HG02885 (cell line): ENCODE data around the gene CCDC38.
A peak's percentile ranks its signal among the peaks of the same experiment; 100 is the strongest.
"Not testable (repeated sequence)": the region's sequence is repeated elsewhere in the genome, so short reads cannot be mapped to it uniquely, and the experiment has no call there.

Source experiments
- ATAC-seq: cut with Tn5 transposase; IDR thresholded peaks from one replicate; pipeline ENCODE4 v1.9.1; 2021; ENCODE audit warnings: mild to moderate bottlenecking; ENCODE audit not compliant: unreplicated experiment, poor library complexity

Gene CCDC38

DNA sequence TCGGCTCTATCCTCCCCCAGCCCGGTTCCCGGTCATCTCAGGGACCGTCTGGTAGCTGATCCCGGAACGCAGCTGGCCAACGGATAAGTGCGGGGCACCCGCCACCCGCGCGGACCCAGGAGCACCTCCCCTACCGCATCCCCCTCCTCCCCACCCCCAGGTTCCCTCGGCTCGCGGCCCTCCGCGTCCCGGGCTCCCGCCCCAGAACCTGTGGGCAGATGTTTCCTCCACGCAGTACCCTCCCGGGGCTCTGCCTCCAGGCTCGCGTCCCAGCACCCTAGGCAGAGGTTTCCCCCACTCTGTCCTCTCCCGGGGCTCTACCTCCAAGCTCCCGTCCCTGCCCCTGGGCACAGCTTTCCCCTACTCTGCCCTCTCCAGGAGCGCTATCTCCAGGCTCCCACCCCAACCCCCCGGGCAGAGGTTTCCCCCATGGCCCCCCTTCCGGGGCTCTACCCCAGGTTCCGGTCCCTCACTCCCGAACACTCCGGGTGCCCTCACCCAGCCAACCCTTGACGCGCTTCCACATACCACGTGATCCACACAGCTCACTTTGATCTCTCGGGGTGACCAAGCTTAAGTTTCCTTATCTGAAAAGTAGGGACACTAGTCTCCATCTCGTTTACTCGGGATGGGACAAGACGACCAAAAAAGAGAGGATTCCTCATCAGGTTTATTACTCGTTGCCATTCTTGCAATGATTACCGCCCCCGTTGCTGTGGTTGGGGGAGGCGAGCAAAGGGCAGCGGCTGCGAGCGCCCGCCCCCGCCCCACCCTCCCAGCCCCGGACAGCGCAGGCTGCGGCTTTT is at the start of gene CCDC38:
CCDC38 (minus strand) TSS at position 91 of the 806 bp plus-strand sequence. CDS start 6,105 bp downstream, outside the sequence.
- peak; percentile 98 for ATAC-seq

GRCh38 chr12:95990136-95990535 is 47.7 kb upstream of the CCDC38 start:
- ATAC-seq, result no peak

DNA sequence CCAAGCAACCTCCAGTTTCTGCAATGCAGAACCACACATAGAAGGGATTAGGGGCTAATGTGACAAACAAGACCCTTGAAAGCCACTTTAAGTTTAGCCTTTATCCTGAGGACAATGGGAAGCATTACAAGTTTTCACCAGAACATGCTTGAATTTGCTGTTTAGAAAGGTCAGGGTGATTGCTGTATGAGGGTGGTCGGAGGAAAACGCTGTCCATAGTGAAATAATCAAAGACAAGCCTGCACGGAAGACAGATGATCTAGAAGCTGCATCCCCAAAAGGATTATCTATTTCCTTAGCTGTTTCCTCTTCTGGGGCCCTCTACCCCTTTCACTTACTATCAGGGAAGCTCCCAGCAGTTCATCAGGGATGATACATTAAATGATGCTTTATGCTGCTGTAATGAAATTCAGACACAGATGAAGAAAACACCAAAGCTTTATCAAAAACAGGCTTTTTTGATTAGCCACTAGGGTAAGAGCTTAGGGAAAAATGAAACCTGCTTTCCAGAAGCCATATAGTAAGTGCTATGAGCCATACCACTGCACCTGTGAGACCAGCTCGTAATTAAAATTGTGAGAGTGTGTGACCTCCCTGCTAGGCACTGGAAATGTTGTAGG is 47.2 kb upstream of the CCDC38 start:
- no peak for ATAC-seq

DNA sequence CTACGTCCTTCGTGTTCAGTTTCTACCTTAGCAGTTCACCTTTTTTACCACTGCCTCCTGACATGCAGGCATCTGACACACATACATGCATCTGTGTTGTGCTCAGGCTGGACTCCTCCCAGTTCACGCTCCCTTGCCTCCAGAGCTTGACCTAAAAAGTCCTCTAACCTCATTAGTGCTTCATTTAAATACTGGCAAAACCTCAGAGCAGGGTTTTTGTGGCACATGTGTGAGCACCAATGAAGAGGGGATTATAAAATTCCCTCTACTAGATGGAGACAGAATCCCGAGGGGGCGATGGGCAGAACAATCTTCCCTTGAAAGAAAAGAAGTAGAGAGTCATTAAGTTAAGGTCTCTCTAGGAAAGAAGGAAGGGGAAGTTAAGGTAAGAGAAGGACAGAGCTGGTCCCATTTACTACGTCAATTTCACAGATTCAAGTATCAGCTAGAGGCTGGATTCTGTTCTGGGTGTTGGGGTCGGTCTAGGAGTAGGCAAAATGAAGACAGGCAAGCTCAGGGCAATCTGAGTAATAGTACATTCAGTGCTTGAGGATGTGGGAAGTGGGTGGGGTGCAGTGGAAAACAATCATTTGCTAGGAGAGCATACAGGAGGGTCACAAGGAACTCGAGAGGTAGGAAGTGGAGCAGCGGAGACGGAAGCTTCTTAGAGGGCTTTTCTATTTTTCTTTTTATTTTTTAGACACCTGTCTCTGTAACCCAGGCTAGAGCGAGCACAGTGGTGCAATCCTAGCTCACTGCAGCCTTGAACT is 46.3 kb upstream of the CCDC38 start:
- ATAC-seq, result no peak

DNA sequence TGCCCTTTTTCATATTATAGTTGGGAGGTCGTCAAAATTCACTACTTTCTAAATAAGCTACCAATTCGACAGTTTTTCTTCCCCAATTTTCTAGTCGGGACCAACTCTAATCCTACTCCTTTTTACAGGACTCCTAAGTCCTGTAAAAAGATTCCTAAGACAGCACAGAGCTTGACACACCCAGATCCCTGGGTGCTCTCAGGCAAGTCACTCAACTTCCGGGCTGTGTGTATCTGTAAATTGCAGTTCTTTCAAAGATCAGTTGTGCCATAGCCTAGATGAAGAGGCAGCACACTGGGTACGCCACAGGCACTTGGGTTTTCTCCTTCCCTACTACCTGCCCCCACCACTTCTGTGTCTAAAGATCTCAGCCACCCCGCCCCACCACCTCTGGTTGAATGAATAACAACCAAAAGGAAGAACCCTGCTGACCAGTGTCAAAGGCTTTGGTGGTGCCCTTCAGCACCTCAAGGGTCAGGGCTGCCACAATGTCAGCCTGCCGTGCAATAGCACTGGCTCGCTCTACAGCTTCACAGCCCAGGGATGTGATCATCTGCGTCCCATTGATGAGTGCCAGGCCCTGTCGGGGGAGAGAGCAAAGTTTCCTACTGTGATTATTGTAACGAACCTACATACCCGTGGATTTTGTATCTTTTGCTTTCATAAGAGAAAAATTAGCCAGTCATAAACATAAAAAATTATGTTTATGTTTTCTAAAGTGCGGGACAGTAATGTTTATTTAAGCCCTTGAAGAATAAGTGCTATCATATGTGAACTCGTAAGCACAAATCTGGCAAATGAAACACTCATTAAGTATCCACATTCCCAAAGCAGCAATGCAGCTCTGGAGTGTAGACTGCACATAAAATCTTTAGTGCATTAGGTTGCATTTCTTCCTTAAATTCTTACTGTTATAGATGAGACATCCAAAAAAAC is 44.5 kb upstream of the CCDC38 start:
- ATAC-seq, result no peak

GRCh38 chr12:95984682-95985081 is 42.3 kb upstream of the CCDC38 start:
- no peak for ATAC-seq

- no peak for ATAC-seq
These were observed 40.2 kb upstream of the CCDC38 start for GRCh38 chr12:95982602-95983001.

DNA sequence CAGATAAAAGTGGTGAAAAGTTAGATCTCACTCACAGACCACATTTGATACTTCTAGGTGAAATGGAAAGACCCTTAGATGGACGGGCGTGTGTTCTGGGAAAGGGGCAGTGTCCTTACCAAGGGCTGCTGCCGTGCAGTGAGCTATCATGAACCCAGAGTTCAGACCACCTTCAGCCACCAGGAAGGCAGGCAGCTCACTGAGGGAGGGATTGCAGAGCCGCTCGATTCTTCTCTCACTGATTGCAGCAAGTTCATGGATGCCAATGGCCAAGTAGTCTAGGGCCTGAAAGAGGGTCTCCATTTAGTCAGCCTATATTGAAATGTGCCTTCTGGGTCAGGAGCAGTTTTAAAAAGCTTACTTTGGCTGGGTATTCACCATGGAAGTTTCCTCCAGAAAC is 38.0 kb upstream of the CCDC38 start:
- no peak for ATAC-seq

- no peak for ATAC-seq
These were observed 36.4 kb upstream of the CCDC38 start for GRCh38 chr12:95978774-95979173.

GRCh38 chr12:95978351-95978750 is 35.9 kb upstream of the CCDC38 start:
- no peak for ATAC-seq

DNA sequence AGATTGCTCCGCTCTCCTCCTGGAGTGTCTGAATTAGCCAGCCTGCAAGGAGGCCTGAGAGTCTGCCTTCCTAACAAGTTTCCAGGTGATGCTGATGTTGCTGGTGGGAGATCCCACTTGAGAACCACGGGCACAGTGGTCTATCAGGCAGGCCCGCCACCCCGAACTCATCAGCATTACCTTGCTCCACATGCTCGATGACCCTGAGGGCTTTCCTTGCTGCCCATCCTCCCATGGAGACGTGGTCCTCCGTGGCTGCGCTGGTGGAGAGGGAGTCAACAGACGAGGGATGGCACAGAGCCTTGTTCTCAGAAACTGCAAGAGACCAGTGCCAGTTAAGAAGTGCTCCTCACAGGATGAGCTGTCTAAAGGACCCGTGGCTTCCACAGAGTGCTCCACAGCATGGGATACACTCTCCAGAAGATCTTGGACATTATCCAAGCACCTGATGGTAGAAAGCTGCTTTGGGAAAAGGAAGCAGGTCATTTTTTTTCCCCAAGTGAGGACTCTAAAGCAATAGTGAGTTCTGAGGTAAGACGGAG is 35.4 kb upstream of the CCDC38 start:
- no peak for ATAC-seq

DNA sequence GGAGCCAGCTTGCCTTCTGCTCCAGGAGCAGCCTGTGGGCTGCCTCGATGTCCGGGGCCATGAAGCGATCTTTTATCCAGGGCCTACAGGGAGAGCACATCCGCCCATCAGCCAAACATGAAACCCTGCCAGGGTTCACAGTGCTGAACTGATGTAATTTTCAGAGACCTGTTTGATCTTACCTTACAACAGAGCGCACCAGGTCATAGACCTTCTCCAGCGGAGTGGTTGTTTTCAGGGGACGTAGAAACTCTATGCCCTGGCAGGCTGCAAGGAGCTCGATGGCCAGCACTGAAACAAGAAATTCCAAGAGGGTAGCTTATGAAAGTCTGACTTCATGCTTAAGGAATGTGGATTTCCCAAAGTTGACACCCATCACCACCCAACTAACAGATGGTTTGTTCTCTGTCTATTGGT is 34.0 kb upstream of the CCDC38 start:
- no peak for ATAC-seq

DNA sequence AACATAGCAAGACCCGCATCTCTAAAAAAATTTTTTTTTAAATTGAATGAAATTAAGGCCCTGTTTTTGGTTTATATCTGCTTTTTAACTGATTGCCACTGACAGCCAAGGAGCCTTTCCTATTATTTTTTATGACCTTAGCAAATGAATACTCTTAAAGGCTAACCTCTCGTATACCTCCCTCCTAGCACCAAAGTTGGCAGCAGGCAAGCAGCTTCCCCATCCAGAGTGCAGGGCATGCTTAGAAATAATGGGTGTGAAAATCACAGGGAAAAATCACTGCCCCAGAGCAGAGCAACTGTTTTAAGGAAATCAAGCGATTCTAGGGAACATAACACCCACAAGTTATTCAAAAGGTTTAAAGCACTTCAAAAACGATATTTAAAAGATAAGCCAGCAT is 33.1 kb upstream of the CCDC38 start:
- ATAC-seq, result no peak

DNA sequence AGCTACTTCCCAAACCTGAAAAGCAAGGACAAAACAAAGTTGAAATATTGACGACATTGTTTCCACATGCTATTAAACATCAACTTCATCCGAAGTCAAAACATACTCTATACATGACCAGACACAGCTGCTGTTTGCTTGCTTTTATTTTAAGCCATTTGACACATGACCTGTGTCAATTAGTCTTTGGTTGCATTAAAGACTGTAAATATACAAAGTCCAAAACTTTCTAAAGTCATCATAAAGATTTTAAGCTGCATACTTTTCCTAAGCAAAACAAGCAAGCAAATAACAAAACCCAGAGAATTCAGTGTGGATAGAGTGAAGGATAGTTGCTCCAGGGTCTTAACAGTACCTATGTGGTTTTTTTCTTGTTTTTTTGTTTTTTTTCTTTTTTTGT is 31.9 kb upstream of the CCDC38 start:
- ATAC-seq, result no peak

GRCh38 chr12:95972832-95973456 is 30.5 kb upstream of the CCDC38 start:
- ATAC-seq, result no peak

DNA sequence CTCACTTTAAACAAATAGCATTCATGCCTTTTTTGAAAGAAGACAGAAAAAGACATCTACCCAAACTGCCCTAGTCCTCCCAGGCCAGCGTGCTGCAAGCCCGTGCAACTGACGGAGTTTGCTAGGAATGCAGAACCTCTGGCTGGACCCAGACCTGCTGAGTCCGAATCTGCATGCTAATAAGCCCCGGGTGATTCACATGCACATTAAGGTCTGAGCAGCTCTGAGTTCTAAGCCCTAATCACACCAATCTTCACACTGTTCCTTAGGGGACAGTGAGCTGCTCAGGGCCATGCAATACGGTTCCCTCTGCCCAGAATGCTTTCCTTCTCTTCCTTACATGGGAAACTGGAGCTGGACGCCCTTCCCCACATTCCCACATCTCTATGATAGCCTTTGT is 28.5 kb upstream of the CCDC38 start:
- no peak for ATAC-seq

DNA sequence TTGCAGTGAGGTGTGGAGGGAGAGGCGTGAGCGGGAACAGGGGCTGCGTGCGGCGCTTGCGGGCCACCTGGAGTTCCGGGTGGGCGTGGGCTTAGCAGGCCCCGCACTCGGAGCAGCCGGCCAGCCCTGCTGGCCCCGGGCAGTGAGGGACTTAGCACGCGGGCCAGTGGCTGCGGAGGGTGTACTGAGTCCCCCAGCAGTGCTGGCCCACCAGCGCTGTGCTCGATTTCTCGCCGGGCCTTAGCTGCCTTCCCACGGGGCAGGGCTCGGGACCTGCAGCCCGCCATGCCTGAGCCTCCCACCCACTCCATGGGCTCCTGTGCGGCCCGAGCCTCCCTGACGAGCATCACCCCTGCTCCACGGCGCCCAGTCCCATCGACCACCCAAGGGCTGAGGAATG is 26.7 kb upstream of the CCDC38 start:
- ATAC-seq, result not testable (repeated sequence)

GRCh38 chr12:95967301-95967700 is 24.9 kb upstream of the CCDC38 start:
- no peak for ATAC-seq

DNA sequence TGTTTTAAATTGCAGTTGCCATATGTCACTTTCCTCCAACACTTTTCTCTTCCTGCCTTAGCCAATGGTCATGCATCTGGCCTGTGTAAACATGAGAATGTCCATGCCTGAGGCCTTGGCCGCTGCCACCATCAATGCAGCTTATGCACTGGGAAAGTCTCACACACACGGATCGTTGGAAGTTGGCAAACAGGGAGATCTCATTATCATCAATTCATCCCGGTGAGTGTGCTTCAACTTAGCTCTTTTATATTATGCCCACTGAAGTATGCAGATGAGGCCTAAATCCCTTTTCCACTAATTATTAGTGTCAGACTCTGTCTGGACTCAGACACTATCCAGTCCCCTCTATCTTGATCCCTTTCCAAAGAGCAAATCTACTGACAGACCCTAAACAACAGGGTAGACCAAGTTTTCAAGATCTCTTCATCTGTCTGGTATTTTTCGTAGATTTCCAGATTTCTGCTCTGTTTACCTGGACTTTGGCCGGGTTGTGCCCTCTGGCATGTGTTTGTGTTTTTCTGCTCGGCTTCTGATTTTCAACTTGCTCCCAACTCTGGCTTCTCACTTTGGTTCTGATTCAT is 24.0 kb upstream of the CCDC38 start:
- ATAC-seq, result no peak
